ENCODE results near the gene ZNF679. TPM values are rescaled to one million over a fixed set of nuclear protein-coding genes. Genes with fewer than 3 reads are reported as not detected.
"Not testable (repeated sequence)": the region's sequence is repeated elsewhere in the genome, so short reads cannot be mapped to it uniquely, and the experiment has no call there.

ZNF679 gene
- total RNA-seq, 1 experiment from 2014 or later = not detected

DNA sequence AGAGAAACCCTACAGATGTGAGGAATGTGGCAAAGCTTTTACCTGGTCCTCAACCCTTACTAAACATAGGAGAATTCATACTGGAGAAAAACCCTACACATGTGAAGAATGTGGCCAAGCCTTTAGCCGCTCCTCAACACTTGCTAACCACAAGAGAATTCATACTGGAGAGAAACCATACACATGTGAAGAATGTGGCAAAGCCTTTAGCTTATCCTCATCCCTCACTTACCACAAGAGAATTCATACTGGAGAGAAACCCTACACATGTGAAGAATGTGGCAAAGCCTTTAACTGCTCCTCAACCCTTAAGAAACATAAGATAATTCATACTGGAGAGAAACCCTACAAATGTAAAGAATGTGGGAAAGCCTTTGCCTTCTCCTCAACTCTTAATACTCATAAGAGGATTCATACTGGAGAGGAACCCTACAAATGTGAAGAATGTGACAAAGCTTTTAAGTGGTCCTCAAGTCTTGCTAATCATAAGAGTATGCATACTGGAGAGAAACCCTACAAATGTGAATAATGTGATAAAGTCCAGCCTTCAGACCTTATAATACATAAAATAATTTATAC lies 38.2 kb downstream of the ZNF679 start:
- H3K27me3 ChIP-seq (ENCODE audit: insufficient read depth, low read depth) = no peaks in the 10 kb centered on the region
- H3F3A ChIP-seq (ENCODE audit: insufficient read depth, low read depth) = no peaks in the 10 kb centered on the region
- H3K79me2 ChIP-seq (ENCODE audit: low read depth) = no peaks in the 10 kb centered on the region
- no peaks in the 10 kb centered on the region for H4K20me1 ChIP-seq (ENCODE audit: insufficient read depth)
- no peaks in the 10 kb centered on the region for H3K36me3 ChIP-seq (ENCODE audit: low read depth)
- H3K4me1 ChIP-seq (replicated peaks; ENCODE audit: insufficient read depth) = no peaks in the 10 kb centered on the region
- intact Hi-C loops (cut with micrococcal nuclease; ENCODE audit: unreplicated experiment) = no loop called here
- H3K4me3 ChIP-seq = no peak overlapping the region
- no peak overlapping the region for H3K27ac ChIP-seq
- CTCF ChIA-PET = no interaction called here
- BruUV-seq (replicated peaks) = no TSS peak
- no peak overlapping the region for H3K4me2 ChIP-seq
- H3K9me2 ChIP-seq (ENCODE audit: insufficient read depth) = no peaks in the 10 kb centered on the region
- peaks cover 16% of the 10 kb centered on the region for H3K9me3 ChIP-seq (ENCODE audit: insufficient read depth, low read depth)
- DNase-seq = no peak
- TF ChIP-seq, protein P1, sequence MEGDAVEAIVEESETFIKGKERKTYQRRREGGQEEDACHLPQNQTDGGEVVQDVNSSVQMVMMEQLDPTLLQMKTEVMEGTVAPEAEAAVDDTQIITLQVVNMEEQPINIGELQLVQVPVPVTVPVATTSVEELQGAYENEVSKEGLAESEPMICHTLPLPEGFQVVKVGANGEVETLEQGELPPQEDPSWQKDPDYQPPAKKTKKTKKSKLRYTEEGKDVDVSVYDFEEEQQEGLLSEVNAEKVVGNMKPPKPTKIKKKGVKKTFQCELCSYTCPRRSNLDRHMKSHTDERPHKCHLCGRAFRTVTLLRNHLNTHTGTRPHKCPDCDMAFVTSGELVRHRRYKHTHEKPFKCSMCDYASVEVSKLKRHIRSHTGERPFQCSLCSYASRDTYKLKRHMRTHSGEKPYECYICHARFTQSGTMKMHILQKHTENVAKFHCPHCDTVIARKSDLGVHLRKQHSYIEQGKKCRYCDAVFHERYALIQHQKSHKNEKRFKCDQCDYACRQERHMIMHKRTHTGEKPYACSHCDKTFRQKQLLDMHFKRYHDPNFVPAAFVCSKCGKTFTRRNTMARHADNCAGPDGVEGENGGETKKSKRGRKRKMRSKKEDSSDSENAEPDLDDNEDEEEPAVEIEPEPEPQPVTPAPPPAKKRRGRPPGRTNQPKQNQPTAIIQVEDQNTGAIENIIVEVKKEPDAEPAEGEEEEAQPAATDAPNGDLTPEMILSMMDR (conservative IDR thresholded peaks at IDR 0.05) = no peak
- TF ChIP-seq EZH2 (IDR thresholded peaks at IDR 0.05; ENCODE audit: low read depth) = no peak
- POLR2A ChIA-PET (ENCODE audit: unreplicated experiment) = no interaction called here
- no peak overlapping the region for H2AFZ ChIP-seq

DNA sequence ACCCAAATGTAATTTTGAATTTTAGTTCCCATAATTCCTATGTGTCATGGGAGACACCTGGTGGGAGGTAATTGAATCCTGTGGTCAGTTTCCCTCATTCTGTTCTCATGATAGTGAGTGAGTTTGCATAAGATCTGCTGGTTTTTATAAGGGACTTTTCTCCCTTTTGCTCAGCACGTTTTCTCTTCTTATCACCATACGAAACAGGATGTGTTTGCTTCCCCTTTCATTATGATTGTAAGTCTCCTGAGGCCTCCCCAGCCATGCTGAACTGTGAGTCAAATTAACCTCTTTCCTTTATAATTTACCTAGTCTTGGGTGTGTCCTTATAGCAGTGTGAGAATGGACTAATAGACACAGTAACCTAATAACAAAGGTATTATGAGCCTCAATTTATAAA lies 49.4 kb downstream of the ZNF679 start:
- no peaks in the 10 kb centered on the region for H4K20me1 ChIP-seq (ENCODE audit: insufficient read depth)
- H3K36me3 ChIP-seq (ENCODE audit: low read depth) = no peaks in the 10 kb centered on the region
- POLR2A ChIA-PET (ENCODE audit: unreplicated experiment) = no interaction called here
- no peaks in the 10 kb centered on the region for H3K27me3 ChIP-seq (ENCODE audit: insufficient read depth, low read depth)
- H3K9me3 ChIP-seq (ENCODE audit: insufficient read depth, low read depth) = no peaks in the 10 kb centered on the region
- no peak overlapping the region for H2AFZ ChIP-seq
- CTCF ChIA-PET = no interaction called here
- no peak for TF ChIP-seq EZH2 (IDR thresholded peaks at IDR 0.05; ENCODE audit: low read depth)
- H3K27ac ChIP-seq = no peak overlapping the region
- no peaks in the 10 kb centered on the region for H3K79me2 ChIP-seq (ENCODE audit: low read depth)
- no TSS peak for BruUV-seq (replicated peaks)
- H3K4me3 ChIP-seq = no peak overlapping the region
- H3K4me1 ChIP-seq (replicated peaks; ENCODE audit: insufficient read depth) = no peaks in the 10 kb centered on the region
- no peak for DNase-seq
- no peak overlapping the region for H3K4me2 ChIP-seq
- no peaks in the 10 kb centered on the region for H3K9me2 ChIP-seq (ENCODE audit: insufficient read depth)
- H3F3A ChIP-seq (ENCODE audit: insufficient read depth, low read depth) = no peaks in the 10 kb centered on the region
- intact Hi-C loops (cut with micrococcal nuclease; ENCODE audit: unreplicated experiment) = no loop called here

DNA sequence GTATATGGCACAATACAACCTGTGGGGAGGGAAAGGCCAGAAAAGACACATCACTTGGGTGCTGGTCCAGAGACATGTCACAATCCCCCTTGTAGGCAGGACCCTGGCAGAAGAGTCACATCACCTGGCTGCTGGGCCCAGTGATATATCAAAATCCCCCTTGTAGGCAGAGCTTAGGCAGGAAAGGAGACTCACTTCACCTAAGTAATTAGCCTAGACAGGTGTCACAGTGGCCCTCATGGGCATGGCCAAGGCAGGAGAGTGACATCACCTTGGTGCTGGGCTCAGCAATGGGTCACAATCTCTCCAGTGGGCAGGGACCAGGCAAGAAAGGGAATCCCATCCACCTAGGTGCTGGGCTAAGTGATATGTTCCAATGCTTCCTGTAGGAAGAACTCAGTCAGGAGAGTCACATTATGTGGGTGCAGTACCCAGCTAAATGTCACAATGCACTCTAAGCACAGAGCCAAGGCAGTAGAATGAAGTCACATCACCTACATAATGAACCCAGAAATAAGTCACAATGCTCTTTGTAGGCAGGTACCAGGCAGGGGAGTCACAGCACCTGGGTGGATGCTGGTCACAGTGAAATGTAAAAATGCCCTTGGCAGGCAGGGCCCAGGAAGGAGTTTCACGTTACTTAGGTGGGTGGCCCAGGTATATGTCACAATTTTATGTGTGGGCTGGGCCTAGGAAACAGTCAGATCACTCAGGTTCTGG lies 66.6 kb downstream of the ZNF679 start:
- Histone ChIP-seq H2AFZ (no peak overlapping the region), H4K20me1 (ENCODE audit: insufficient read depth) (no peaks in the 10 kb centered on the region), H3F3A (ENCODE audit: insufficient read depth, low read depth) (no peaks in the 10 kb centered on the region), H3K4me2 (no peak overlapping the region), H3K79me2 (ENCODE audit: low read depth) (no peaks in the 10 kb centered on the region), H3K36me3 (ENCODE audit: low read depth) (no peaks in the 10 kb centered on the region), H3K9me2 (ENCODE audit: insufficient read depth) (no peaks in the 10 kb centered on the region), H3K4me3 (no peak overlapping the region), H3K4me1 (replicated peaks; ENCODE audit: insufficient read depth) (no peaks in the 10 kb centered on the region), H3K9me3 (ENCODE audit: insufficient read depth, low read depth) (no peaks in the 10 kb centered on the region), H3K27ac (no peak overlapping the region), H3K27me3 (ENCODE audit: insufficient read depth, low read depth) (no peaks in the 10 kb centered on the region)
- intact Hi-C loops (cut with micrococcal nuclease; ENCODE audit: unreplicated experiment) = no loop called here
- BruUV-seq (replicated peaks) = no TSS peak
- DNase-seq = no peak
- POLR2A ChIA-PET (ENCODE audit: unreplicated experiment) = no interaction called here
- no peak for TF ChIP-seq EZH2 (IDR thresholded peaks at IDR 0.05; ENCODE audit: low read depth)
- TF ChIP-seq, protein P1 (conservative IDR thresholded peaks at IDR 0.05) = no peak
- CTCF ChIA-PET = no interaction called here

DNA sequence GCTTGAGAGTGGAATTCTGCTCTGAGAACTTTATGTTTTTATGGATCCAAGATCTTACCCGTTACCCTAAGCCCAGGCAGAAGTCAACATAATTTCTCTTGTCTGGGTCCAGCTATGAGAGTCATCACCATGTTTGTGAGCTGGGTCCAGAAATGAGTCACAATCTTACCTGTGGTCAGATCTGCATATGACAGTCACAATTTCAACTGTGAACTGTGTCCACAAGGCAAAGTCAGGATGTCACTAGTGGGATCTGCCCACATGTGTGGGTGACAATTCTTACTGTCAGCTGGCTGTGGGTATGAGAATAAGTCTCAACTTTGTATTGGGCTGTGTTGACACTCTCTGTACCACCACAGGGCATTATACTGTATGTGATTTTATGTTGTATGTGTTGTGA lies 69.1 kb downstream of the ZNF679 start:
- H3K4me1 ChIP-seq (replicated peaks; ENCODE audit: insufficient read depth); H3K79me2 ChIP-seq (ENCODE audit: low read depth); H3K9me2 ChIP-seq (ENCODE audit: insufficient read depth); H3K27ac ChIP-seq; H3K9me3 ChIP-seq (ENCODE audit: insufficient read depth, low read depth); H3K4me3 ChIP-seq; H3K27me3 ChIP-seq (ENCODE audit: insufficient read depth, low read depth); H3K36me3 ChIP-seq (ENCODE audit: low read depth); intact Hi-C loops (cut with micrococcal nuclease; ENCODE audit: unreplicated experiment); H3K4me2 ChIP-seq; H4K20me1 ChIP-seq (ENCODE audit: insufficient read depth); POLR2A ChIA-PET (ENCODE audit: unreplicated experiment); CTCF ChIA-PET; BruUV-seq (replicated peaks); DNase-seq; H2AFZ ChIP-seq: not testable (repeated sequence)
- H3F3A ChIP-seq (ENCODE audit: insufficient read depth, low read depth) = peaks cover 11% of the 10 kb centered on the region; the same call in 1 of the 2 replicates

Data from PC-9 (cell line).